GM12865 (cell line): ENCODE measurements around the gene TMEM31.
"Not testable (repeated sequence)": the region's sequence is repeated elsewhere in the genome, so short reads cannot be mapped to it uniquely, and the experiment has no call there.

Experiments
- DNase-seq: peaks from one replicate; pipeline ENCODE4 v3.0.0; 2010; ENCODE audit warnings: low read depth
- H3K4me3 ChIP-seq: 2 replicates; pipeline ENCODE4 v1.5.1; 2011; ENCODE audit warnings: mild to moderate bottlenecking, low read depth, low read length, control low read depth
- CTCF ChIP-seq: IDR thresholded peaks from 2 replicates; pipeline ENCODE4 v1.5.1; 2011; ENCODE audit warnings: low read length, control low read depth, low read depth, inconsistent platforms; ENCODE audit not compliant: insufficient read depth; ENCODE audit errors: missing control alignments

TMEM31 gene

GRCh38 chrX:103756736-103757135 lies 46.0 kb downstream of the TMEM31 start:
- no peak overlapping the region for H3K4me3 ChIP-seq
- no peak for TF ChIP-seq CTCF
- no peak for DNase-seq

GRCh38 chrX:103758555-103758954 lies 47.8 kb downstream of the TMEM31 start:
- no peak for TF ChIP-seq CTCF

GRCh38 chrX:103763541-103763940 lies 52.8 kb downstream of the TMEM31 start:
- not testable (repeated sequence) for H3K4me3 ChIP-seq, DNase-seq

More at GRCh38 chrX:103758555-103758954, 47.8 kb downstream of the TMEM31 start:
- no peak for DNase-seq
- no peak overlapping the region for H3K4me3 ChIP-seq
